Astrocyte of the spinal cord (primary cell): ENCODE data around the gene GMEB2.
"Not testable (repeated sequence)": the region's sequence is repeated elsewhere in the genome, so short reads cannot be mapped to it uniquely, and the experiment has no call there.

Experiments
- DNase-seq: peaks from one replicate; pipeline ENCODE4 v3.0.0; 2011; ENCODE audit warnings: low read depth, low spot score
- H3K4me3 ChIP-seq: 2 replicates; pipeline ENCODE4 v1.5.1; 2011; ENCODE audit warnings: low read depth, mild to moderate bottlenecking, low read length, moderate library complexity
- CTCF ChIP-seq: IDR thresholded peaks from 2 replicates; pipeline ENCODE4 v1.5.1; 2012; ENCODE audit warnings: low read depth, mild to moderate bottlenecking, low read length, inconsistent platforms
- in situ Hi-C: cut with HindIII; loops from 2 replicates; pipeline ENCODE4 v1.10.0; 2017; ENCODE audit warnings: low sequenced_read_pairs

Gene GMEB2

GRCh38 chr20:63661108-63661507, 34.2 kb upstream of the GMEB2 start:
- TF ChIP-seq CTCF, result no peak
- no peak overlapping the region for H3K4me3 ChIP-seq
- no peak for DNase-seq
- in situ Hi-C loops, result no loop called here

DNA sequence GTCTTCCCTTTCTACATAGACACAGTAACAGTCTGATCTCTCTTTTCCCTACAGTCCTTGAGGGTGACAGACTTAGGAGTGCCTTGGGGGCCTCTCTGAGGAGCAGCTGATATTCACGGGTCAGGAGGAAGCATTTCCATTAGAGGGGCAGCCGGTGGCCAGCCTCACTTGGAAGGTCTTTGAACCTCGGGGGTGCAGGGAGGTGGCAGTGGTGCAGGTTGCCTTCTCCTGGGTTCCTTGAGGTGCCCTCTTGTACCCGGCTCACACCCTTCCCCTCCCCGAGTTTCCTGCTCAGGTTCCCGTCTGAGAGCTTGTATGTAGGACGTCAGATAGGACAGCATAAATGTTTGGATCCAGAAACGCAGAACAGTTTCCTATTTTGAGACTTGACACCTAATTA, 33.7 kb upstream of the GMEB2 start:
- H3K4me3 ChIP-seq, result no peak overlapping the region
- in situ Hi-C loops, result no loop called here
- no peak for TF ChIP-seq CTCF
- DNase-seq, result no peak

DNA sequence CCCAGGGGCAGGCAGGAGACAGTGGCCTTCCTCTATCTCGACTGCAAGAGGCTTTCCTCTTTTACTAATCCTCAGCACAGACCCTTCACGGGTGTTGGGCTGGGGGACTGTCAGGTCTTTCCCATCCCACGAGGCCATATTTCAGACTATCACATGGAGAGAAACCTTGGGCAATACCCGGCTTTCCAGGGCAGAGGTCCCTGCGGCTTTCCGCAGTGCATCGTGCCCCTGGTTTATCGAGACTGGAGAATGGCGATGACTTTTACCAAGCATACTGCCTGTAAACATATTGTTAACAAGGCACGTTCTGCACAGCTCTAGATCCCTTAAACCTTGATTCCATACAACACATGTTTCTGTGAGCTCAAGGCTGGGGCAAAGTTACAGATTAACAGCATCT, 33.3 kb upstream of the GMEB2 start:
- in situ Hi-C loops, DNase-seq, H3K4me3 ChIP-seq: not testable (repeated sequence)

DNA sequence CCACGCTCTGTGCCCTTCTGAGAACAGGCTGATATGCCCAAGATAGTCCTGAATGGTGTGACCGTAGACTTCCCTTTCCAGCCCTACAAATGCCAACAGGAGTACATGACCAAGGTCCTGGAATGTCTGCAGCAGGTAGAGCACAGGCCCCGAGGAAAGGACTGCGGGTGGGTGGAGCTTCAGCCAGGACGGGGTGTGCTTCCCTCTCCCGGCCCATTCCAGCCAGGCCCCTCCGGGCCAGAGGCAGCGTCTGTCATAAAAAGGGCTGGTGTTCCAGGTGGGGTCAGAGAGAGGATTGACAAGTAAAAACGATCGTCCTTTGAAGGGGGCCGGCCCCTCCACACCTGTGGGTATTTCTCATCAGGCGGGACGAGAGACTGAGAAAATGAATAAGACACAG, 32.5 kb upstream of the GMEB2 start:
- DNase-seq, result no peak
- TF ChIP-seq CTCF, result no peak
- H3K4me3 ChIP-seq, result peak overlapping the region; percentile 76
- in situ Hi-C loops, result no loop called here

GRCh38 chr20:63658749-63659187, 31.9 kb upstream of the GMEB2 start:
- in situ Hi-C loops, result no loop called here
- TF ChIP-seq CTCF, result no peak
- H3K4me3 ChIP-seq, result peak overlapping the region; percentile 76
- no peak for DNase-seq

DNA sequence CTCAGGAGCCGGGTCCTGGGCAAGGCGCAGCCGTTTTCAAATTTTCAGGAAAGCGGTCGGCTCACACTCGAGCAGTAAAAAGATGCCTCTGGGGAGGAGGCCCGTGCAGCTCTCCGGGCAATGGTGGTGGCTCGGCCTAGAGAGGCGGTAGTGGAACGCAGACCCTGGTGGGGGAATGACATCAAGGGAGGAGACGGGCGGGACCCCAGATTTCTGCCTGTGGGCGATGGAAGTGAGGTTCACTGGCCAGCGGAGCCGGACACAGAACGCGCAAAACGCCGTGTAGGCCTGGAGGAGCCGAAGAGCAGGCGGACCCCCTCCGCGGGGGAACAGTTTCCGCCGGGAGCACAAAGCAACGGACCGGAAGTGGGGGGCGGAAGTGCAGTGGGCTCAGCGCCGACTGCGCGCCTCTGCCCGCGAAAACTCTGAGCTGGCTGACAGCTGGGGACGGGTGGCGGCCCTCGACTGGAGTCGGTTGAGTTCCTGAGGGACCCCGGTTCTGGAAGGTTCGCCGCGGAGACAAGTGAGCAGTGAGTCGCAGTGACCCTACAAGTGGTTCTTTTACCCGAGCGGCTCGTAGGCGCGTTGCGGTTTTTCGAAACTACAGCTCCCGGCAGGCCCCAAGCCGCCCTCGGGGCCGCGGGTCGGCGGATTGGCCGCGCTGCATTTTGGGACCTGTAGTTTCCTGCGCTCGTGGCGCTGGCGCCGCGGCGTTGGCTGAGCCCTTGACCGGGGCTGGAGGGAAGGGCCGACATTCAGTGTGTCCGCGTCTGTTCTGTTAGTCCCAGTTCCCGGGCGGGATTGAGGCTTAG, 31.2 kb upstream of the GMEB2 start, which contains the start of gene RTEL1:
RTEL1 (plus strand) TSS at position 376 of the 812 bp plus-strand sequence. CDS start 1,091 bp downstream, outside the sequence.
- DNase-seq, result peak; percentile 96
- in situ Hi-C loops, result no loop called here
- no peak for TF ChIP-seq CTCF
- H3K4me3 ChIP-seq, result peak within 1 kb of the TSS; percentile 76

GRCh38 chr20:63657260-63657936, 30.5 kb upstream of the GMEB2 start:
- in situ Hi-C loops, result no loop called here
- no peak for DNase-seq
- H3K4me3 ChIP-seq, result peak overlapping the region; percentile 76
- TF ChIP-seq CTCF, result no peak
